GM21360 (cell line): ENCODE measurements around the gene FAM124B.

Experiments
- ATAC-seq: cut with Tn5 transposase; IDR thresholded peaks from one replicate; pipeline ENCODE4 v1.9.1; 2021; ENCODE audit warnings: mild to moderate bottlenecking, moderate library complexity; ENCODE audit not compliant: unreplicated experiment

Gene FAM124B

GRCh38 chr2:224345492-224345891 lies 56.4 kb downstream of the FAM124B start:
- no peak for ATAC-seq

- no peak for ATAC-seq
These were observed 58.7 kb downstream of the FAM124B start for GRCh38 chr2:224343226-224343625.

GRCh38 chr2:224335991-224336390 lies 65.9 kb downstream of the FAM124B start:
- ATAC-seq, result no peak

- ATAC-seq, result no peak
These were observed 67.2 kb downstream of the FAM124B start for GRCh38 chr2:224334726-224335125.

- ATAC-seq, result no peak
These were observed 68.0 kb downstream of the FAM124B start for GRCh38 chr2:224333726-224334482.

- no peak for ATAC-seq
These were observed 70.2 kb downstream of the FAM124B start for GRCh38 chr2:224331698-224332097.

GRCh38 chr2:224328798-224329197 lies 73.1 kb downstream of the FAM124B start:
- no peak for ATAC-seq
